Astrocyte (in vitro differentiated cells and primary cell): Measurements from ENCODE around the gene UST.

ENCODE experiments used
- CTCF ChIP-seq: IDR thresholded peaks from 2 replicates; pipeline ENCODE4 v1.5.1; 2011; ENCODE audit warnings: low read depth, mild to moderate bottlenecking, inconsistent platforms, low read length, moderate library complexity; ENCODE audit not compliant: insufficient read depth
- EZH2 ChIP-seq: IDR thresholded peaks from 2 replicates; pipeline ENCODE4 v1.6.1; 2012; ENCODE audit warnings: mild to moderate bottlenecking, low read length, inconsistent platforms; ENCODE audit not compliant: insufficient read depth

- TF ChIP-seq CTCF (no peak), EZH2 (no peak)
Measured at GRCh38 chr6:148997865-148998264, 251.0 kb downstream of the UST start.
